Colonic mucosa (tissue), 4 donors: ENCODE measurements around the gene MECP2. TPM values are rescaled to one million over a fixed set of nuclear protein-coding genes. Genes with fewer than 3 reads are reported as not detected.

ENCODE experiments used
- DNase-seq: peaks from one replicate; pipeline ENCODE4 v3.0.0-alpha.2; 2020
- H3K27ac ChIP-seq: fragments of 200-600 bp; one replicate; pipeline ENCODE4 v1.8.0; 2021
- H3K27me3 ChIP-seq: fragments of 200-600 bp; one replicate; pipeline ENCODE4 v1.8.0; 2021
- H3K36me3 ChIP-seq: fragments of 200-600 bp; one replicate; pipeline ENCODE4 v1.8.0; 2021
- H3K4me1 ChIP-seq: fragments of 200-600 bp; one replicate; pipeline ENCODE4 v1.8.0; 2021; ENCODE audit warnings: mild to moderate bottlenecking
- H3K4me3 ChIP-seq: fragments of 200-600 bp; one replicate; pipeline ENCODE4 v1.8.0; 2021
- H3K9ac ChIP-seq, 2 donors: one replicate each; pipeline ENCODE4 v1.7.0; 2013; ENCODE audit warnings: control low read depth in 2 of 2, low read depth in 2 of 2, low read length in 2 of 2
- H3K9me3 ChIP-seq: fragments of 200-600 bp; one replicate; pipeline ENCODE4 v1.8.0; 2021
- intact Hi-C: fragments of 100-400 bp; cut with DNase I; formaldehyde crosslinking; loops from one replicate; pipeline ENCODE4 v1.14.1; 2022
- total RNA-seq, 2 donors: library from RNA; stranded (reverse); fragmentation: NEBNext Ultra II Directional in 1 of 2; extraction: Animal tissue kit (Norgen Biotek cat#: 25700) in 1 of 2; gene quantifications; one replicate each; pipeline ENCODE4 v1.2.1, GENCODE V29; 2021
- TF ChIP-seq, protein P1 (sequence below): fragments of 200-600 bp; IDR thresholded peaks from one replicate; pipeline ENCODE4 v1.8.0; 2022; ENCODE audit warnings: antibody characterized with exemption, mild to moderate bottlenecking
- donor health status: healthy.
- donor health status: DM: no; HTN: no; CAD: no.
- donor health status: DM: no; HTN: no; CAD: no.

Gene MECP2
- total RNA-seq, 2 donors from 2014 or later, result 28.3 to 29.7 TPM

GRCh38 chrX:153993978-153994377, 103.5 kb downstream of the MECP2 start:
- Histone ChIP-seq H3K4me1 (no peaks in the 10 kb centered on the region), H3K27ac (no peak overlapping the region), H3K36me3 (no peaks in the 10 kb centered on the region), H3K9ac (no peak overlapping the region), H3K4me3 (no peak overlapping the region), H3K27me3 (peaks cover 10% of the 10 kb centered on the region), H3K9me3 (no peaks in the 10 kb centered on the region)
- DNase-seq, result no peak
- intact Hi-C loops, result no loop called here
- TF ChIP-seq, protein P1, sequence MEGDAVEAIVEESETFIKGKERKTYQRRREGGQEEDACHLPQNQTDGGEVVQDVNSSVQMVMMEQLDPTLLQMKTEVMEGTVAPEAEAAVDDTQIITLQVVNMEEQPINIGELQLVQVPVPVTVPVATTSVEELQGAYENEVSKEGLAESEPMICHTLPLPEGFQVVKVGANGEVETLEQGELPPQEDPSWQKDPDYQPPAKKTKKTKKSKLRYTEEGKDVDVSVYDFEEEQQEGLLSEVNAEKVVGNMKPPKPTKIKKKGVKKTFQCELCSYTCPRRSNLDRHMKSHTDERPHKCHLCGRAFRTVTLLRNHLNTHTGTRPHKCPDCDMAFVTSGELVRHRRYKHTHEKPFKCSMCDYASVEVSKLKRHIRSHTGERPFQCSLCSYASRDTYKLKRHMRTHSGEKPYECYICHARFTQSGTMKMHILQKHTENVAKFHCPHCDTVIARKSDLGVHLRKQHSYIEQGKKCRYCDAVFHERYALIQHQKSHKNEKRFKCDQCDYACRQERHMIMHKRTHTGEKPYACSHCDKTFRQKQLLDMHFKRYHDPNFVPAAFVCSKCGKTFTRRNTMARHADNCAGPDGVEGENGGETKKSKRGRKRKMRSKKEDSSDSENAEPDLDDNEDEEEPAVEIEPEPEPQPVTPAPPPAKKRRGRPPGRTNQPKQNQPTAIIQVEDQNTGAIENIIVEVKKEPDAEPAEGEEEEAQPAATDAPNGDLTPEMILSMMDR, result no peak

- Histone ChIP-seq H3K9ac (no peak overlapping the region), H3K36me3 (no peaks in the 10 kb centered on the region), H3K4me1 (no peaks in the 10 kb centered on the region), H3K9me3 (no peaks in the 10 kb centered on the region), H3K27ac (no peak overlapping the region), H3K27me3 (peaks cover 10% of the 10 kb centered on the region), H3K4me3 (no peak overlapping the region)
- DNase-seq, result no peak
- intact Hi-C loops, result no loop called here
- TF ChIP-seq, protein P1, result no peak
These were observed 104.4 kb downstream of the MECP2 start for GRCh38 chrX:153993079-153993478.

DNA sequence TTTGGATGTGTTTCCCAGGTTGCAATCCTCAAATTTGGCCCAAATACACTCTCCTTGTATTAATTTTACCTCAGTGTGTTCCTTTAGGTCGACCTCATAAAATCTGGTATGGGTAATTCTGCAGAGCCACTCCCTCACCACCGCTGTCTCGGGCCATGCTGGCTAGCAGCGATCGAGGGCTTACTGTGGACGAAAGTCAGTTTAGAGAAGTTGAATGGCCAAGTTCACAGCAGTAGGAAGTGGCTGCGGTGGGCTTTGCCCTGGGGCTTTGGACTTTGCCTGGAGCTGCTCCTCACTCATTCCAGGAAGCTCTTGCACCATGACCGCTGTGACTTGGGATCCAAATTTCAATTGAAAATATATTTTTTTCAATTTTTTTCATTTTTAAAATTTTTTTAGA, 105.3 kb downstream of the MECP2 start:
- Histone ChIP-seq H3K4me1 (no peaks in the 10 kb centered on the region), H3K27me3 (peaks cover 10% of the 10 kb centered on the region), H3K9me3 (no peaks in the 10 kb centered on the region), H3K36me3 (no peaks in the 10 kb centered on the region), H3K4me3 (no peak overlapping the region), H3K9ac (no peak overlapping the region), H3K27ac (no peak overlapping the region)
- no peak for DNase-seq
- intact Hi-C loops, result no loop called here
- TF ChIP-seq, protein P1, result no peak

DNA sequence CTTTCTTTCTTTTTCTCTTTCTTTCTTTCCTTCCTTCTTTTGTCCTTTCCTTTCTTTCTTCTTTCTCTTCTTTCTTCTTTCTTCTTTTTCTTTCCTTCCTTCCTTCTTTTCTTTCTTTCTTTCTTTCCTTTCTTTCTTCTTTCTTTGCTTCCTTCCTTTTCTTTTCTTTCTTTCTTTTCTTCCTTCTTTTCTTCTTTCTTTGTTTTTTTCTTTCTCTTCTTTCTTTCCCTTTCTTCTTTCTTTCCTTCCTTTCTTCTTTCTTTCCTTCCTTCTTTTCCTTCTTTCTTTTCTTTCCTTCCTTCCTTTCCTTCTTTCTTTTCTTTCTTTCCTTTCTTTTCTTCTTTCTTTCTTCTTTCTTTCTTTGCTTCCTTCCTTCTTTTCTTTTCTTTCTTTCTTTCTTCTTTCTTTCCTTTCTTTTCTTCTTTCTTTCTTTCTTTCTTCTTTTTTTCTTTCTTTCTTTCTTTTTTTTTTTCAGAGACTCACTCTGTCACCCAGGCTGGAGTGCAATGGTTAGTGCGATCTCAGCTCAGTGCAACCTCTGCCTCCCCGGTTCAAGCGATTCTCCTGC, 106.4 kb downstream of the MECP2 start:
- intact Hi-C loops, result no loop called here
- DNase-seq, result no peak

DNA sequence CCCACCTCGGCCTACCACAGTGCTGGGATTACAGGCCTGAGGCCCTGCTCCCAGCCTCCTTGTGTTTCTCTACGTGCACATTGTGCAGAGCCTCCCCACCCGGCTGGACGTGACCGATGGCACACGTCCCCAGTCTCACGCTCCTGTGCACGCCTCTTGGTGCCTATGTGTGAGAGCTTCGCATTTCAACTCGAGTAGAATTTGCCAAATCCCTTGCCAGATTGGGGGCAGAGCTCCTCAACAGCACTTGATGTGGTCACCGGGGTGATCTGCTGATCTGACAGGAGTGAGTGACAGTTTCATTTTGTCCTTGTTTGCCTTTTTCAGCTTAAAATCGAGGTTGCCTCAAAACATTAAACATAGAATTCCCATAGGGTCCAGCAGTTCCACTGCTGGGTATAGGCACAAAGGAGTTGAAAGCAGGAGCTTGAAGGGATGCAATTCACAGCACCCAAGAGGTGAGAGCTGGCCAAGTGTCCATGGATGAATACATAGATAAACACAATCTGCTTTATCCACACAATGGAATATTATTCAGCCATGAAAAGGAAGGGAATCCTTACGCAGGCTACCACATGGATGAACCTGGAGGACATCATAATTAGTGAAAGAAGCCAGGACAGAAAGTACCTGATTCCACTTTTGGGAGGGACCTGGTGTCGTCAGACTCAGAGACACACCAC, 107.4 kb downstream of the MECP2 start:
- Histone ChIP-seq H3K4me3 (no peak overlapping the region), H3K9ac (no peak overlapping the region), H3K27ac (no peak overlapping the region), H3K27me3 (peaks cover 7% of the 10 kb centered on the region), H3K36me3 (no peaks in the 10 kb centered on the region), H3K9me3 (no peaks in the 10 kb centered on the region), H3K4me1 (no peaks in the 10 kb centered on the region)
- intact Hi-C loops, result no loop called here
- TF ChIP-seq, protein P1, result no peak
- DNase-seq, result no peak

More for the DNA sequence above, 106.4 kb downstream of the MECP2 start:
- TF ChIP-seq, protein P1, result no peak
- Histone ChIP-seq H3K9ac (no peak overlapping the region), H3K36me3 (no peaks in the 10 kb centered on the region), H3K9me3 (no peaks in the 10 kb centered on the region), H3K4me1 (no peaks in the 10 kb centered on the region), H3K27me3 (peaks cover 10% of the 10 kb centered on the region), H3K4me3 (no peak overlapping the region), H3K27ac (no peak overlapping the region)
